Sigmoid colon (tissue), 7 donors: Measurements from ENCODE around the gene EPB41L4A. TPM values are rescaled to one million over a fixed set of nuclear protein-coding genes. Genes with fewer than 3 reads are reported as not detected.

ENCODE experiments used
- DNase-seq: peaks from one replicate; pipeline ENCODE4 v3.0.0-alpha.2; 2019
- H3K27ac ChIP-seq, 4 donors: fragments of 200-600 bp; sonication (generic); one replicate each; pipeline ENCODE4 v1.5.1; 2016 to 2019; ENCODE audit warnings: mild to moderate bottlenecking in 1 of 4
- H3K27me3 ChIP-seq, 3 donors: fragments of 200-600 bp; sonication (generic); one replicate each; pipeline ENCODE4 v1.5.1; 2019; ENCODE audit warnings: mild to moderate bottlenecking in 1 of 3
- H3K36me3 ChIP-seq, 4 donors: fragments of 200-600 bp; sonication (generic); one replicate each; pipeline ENCODE4 v1.5.1; 2016 to 2019
- H3K4me1 ChIP-seq, 4 donors: fragments of 200-600 bp; sonication (generic); one replicate each; pipeline ENCODE4 v1.5.1; 2017 to 2019
- H3K4me3 ChIP-seq, 4 donors: fragments of 200-600 bp; sonication (generic); one replicate each; pipeline ENCODE4 v1.5.1; 2017 to 2019; ENCODE audit warnings: mild to moderate bottlenecking in 2 of 4, moderate library complexity in 1 of 4
- H3K9me3 ChIP-seq, 4 donors: fragments of 200-600 bp in 3 of 4; sonication (generic) in 3 of 4; one replicate each; pipeline versions ENCODE4 v1.5.1 to v1.6.1; 2013 to 2019
- EP300 ChIP-seq, 4 donors: sonication (generic); formaldehyde crosslinking; IDR thresholded peaks; one replicate each; pipeline ENCODE4 v1.6.1; 2017; ENCODE audit warnings: antibody characterized with exemption in 4 of 4
- POLR2A ChIP-seq, 2 donors: fragments of 450-650 bp; IDR thresholded peaks; one replicate each; pipeline ENCODE4 v1.6.1; 2016; ENCODE audit warnings: antibody characterized with exemption in 2 of 2, mild to moderate bottlenecking in 2 of 2, moderate library complexity in 2 of 2
- POLR2AphosphoS5 ChIP-seq, 4 donors: sonication (generic); formaldehyde crosslinking; IDR thresholded peaks; one replicate each; pipeline ENCODE4 v1.6.1; 2017; ENCODE audit warnings: antibody characterized with exemption in 4 of 4
- WGBS, 2 donors: extraction: QIAGEN DNeasy Blood & Tissue Kit; methylation state at CpG; one replicate each; pipeline ENCODE4 v1.1.7; 2013; 5-methylcytosine and 5-hydroxymethylcytosine counted together
- intact Hi-C: fragments of 100-400 bp; cut with DNase I; formaldehyde crosslinking; loops from one replicate; pipeline ENCODE4 v1.15.1; 2023
- polyA plus RNA-seq, 3 donors: library from polyadenylated mRNA; stranded (reverse); fragments of 200-250 nt; gene quantifications; one replicate each; pipeline ENCODE4 v1.2.3, GENCODE V29; 2013
- total RNA-seq, 4 donors: library from RNA; depleted of rRNA; stranded (reverse); fragments of >200 nt; gene quantifications; one replicate each; pipeline ENCODE4 v1.1.0, GENCODE V29; 2016
- TF ChIP-seq, protein P1 (sequence below), 4 experiments: fragments of 450-650 bp in 3 of 4; fragments of 200-600 bp in 1 of 4; IDR thresholded peaks; one replicate each; pipeline ENCODE4 v1.5.1; 2016 to 2019; ENCODE audit warnings: antibody characterized with exemption in 4 of 4, mild to moderate bottlenecking in 3 of 4, moderate library complexity in 2 of 4
- donor health status: healthy with polysubstance abuse.
- donor health status: Bipolar disorder and iron deficiency.
- donor health status: healthy.

The EPB41L4A gene
- total and polyA plus RNA-seq, 7 donors, result 3.7 to 75.3 (median 4.8) TPM

DNA sequence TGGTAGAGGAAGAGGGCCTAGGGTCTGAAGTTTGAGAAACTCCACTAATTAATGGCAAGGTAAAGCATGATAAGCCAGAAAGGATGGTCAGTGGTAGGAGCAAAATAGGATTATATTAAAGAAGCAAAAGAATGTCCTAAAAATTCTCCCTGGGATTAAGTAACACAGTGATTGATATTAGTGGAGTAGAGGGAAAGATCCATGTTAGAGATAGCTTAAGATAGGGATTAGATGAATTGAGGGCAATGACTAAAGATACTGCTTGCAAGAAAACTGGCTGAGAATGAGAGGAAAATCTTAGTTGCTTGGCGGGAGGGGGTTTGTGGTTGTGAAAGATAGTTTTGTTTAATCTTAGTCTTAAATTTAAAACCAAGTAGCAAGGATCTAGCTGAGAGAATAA lies 255.6 kb downstream of the EPB41L4A start:
- Histone ChIP-seq H3K4me3 (no peak overlapping the region), H3K4me1 (peaks cover 0 to 27% (median 16%) of the 10 kb centered on the region in 4 donors), H3K36me3 (peaks cover 0 to 51% (median 11%) of the 10 kb centered on the region in 4 donors), H3K27me3 (no peaks in the 10 kb centered on the region), H3K9me3 (no peaks in the 10 kb centered on the region), H3K27ac (no peak overlapping the region)
- TF ChIP-seq POLR2AphosphoS5 (IDR thresholded peaks at IDR 0.05) (no peak), POLR2A (IDR thresholded peaks at IDR 0.05) (no peak), EP300 (IDR thresholded peaks at IDR 0.05) (no peak)
- TF ChIP-seq, protein P1, sequence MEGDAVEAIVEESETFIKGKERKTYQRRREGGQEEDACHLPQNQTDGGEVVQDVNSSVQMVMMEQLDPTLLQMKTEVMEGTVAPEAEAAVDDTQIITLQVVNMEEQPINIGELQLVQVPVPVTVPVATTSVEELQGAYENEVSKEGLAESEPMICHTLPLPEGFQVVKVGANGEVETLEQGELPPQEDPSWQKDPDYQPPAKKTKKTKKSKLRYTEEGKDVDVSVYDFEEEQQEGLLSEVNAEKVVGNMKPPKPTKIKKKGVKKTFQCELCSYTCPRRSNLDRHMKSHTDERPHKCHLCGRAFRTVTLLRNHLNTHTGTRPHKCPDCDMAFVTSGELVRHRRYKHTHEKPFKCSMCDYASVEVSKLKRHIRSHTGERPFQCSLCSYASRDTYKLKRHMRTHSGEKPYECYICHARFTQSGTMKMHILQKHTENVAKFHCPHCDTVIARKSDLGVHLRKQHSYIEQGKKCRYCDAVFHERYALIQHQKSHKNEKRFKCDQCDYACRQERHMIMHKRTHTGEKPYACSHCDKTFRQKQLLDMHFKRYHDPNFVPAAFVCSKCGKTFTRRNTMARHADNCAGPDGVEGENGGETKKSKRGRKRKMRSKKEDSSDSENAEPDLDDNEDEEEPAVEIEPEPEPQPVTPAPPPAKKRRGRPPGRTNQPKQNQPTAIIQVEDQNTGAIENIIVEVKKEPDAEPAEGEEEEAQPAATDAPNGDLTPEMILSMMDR (IDR thresholded peaks at IDR 0.05), result no peak
- DNase-seq, result no peak
- WGBS, 2 donors, result 90 to 92% methylated on average over 1 of the region's 1 CpG
- intact Hi-C loops, result loop anchor here (10.0 kb wide), 1 partner anchor 591 kb away; no protein-coding TSS in a partner anchor

DNA sequence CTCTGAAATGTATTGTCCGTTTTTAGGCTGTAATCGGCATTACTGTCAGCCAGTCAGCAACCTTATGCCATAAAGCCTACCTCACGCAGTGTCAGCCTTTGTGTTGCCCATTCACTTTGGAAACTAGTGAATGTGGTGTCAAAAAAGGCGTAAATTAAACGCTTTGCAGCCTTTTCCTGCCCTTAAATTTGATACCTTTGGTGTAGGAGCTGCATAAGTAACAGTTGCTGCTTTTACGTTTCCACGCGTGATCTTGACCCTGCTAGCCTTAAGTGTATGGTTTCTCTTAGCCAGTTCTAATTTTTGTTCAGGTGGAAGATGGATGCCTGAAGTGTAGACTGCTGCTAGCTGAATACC lies 257.7 kb downstream of the EPB41L4A start:
- no peaks in the 10 kb centered on the region for H3K27me3 ChIP-seq
- peak overlapping the region; percentile 71 to 91 (median 76) for H3K4me3 ChIP-seq
- 1% methylated on average over 8 of the region's 8 CpGs for whole genome bisulfite sequencing, 2 donors
- no peak for DNase-seq
- H3K9me3 ChIP-seq, result no peaks in the 10 kb centered on the region
- H3K27ac ChIP-seq, result peak overlapping the region; percentile 77 to 86 (median 80)
- H3K4me1 ChIP-seq, result peaks cover 0 to 27% (median 16%) of the 10 kb centered on the region in 4 donors
- TF ChIP-seq EP300 (IDR thresholded peaks at IDR 0.05) (no peak), POLR2AphosphoS5 (IDR thresholded peaks at IDR 0.05) (no peak), POLR2A (IDR thresholded peaks at IDR 0.05) (no peak)
- TF ChIP-seq, protein P1 (IDR thresholded peaks at IDR 0.05), result no peak
- H3K36me3 ChIP-seq, result peaks cover 0 to 37% (median 11%) of the 10 kb centered on the region in 4 donors
- intact Hi-C loops, result loop anchor here (10.0 kb wide), 1 partner anchor 593 kb away; no protein-coding TSS in a partner anchor

DNA sequence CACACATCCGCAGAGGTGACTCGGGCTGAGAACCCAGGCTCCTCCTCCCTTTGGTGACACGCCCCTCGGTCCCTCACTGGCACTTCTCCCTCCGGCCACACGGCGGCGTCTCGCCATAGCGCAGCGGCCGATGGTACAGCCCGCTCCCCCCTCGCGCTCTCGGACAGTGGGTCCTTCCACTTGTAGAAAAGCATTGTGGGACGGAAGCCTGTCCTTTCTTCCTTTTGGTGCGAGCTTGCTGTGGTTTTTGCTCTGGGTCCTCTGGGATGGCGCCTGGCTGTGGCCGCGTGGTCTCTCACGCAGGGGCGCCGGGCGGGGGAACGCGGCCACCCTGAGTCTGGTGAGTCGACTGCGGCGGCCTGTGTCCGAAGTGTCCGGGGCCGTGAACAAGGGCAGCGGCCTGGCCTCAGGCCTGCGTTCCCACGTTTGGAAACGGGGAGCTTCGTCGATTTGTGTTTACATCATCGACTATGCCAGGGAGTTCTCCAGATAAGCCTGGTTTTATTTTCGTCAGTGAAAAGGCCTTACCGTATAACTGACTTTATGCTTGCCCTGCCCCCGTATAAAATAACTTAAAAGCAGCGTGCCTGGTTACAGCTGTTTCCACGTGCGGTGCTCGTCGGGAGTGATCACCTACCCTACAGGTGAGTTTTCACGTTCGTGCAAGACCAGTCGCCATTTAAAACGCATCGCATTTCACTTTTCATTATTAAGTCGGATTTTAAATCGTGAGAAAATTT lies 258.3 kb downstream of the EPB41L4A start:
- H3K4me3 ChIP-seq, result peak overlapping the region; percentile 71 to 91 (median 76)
- WGBS, 2 donors, result 0 to 1% methylated on average over 55 of the region's 55 CpGs
- intact Hi-C loops, result loop anchor here (10.0 kb wide), 1 partner anchor 594 kb away; no protein-coding TSS in a partner anchor
- peak; percentile 95 for DNase-seq
- peaks cover 0 to 32% (median 11%) of the 10 kb centered on the region in 4 donors for H3K36me3 ChIP-seq
- TF ChIP-seq POLR2A (IDR thresholded peaks at IDR 0.05), result peak; percentile 72
- peak; percentile 93 to 97 (median 97) for TF ChIP-seq POLR2AphosphoS5 (IDR thresholded peaks at IDR 0.05)
- no peak for TF ChIP-seq EP300 (IDR thresholded peaks at IDR 0.05)
- TF ChIP-seq, protein P1 (IDR thresholded peaks at IDR 0.05), result peak; percentile 93 to 97 (median 96)
- peak overlapping the region; percentile 77 to 86 (median 80) for H3K27ac ChIP-seq
- no peaks in the 10 kb centered on the region for H3K9me3 ChIP-seq
- H3K27me3 ChIP-seq, result no peaks in the 10 kb centered on the region
- peaks cover 0 to 27% (median 16%) of the 10 kb centered on the region in 4 donors for H3K4me1 ChIP-seq

DNA sequence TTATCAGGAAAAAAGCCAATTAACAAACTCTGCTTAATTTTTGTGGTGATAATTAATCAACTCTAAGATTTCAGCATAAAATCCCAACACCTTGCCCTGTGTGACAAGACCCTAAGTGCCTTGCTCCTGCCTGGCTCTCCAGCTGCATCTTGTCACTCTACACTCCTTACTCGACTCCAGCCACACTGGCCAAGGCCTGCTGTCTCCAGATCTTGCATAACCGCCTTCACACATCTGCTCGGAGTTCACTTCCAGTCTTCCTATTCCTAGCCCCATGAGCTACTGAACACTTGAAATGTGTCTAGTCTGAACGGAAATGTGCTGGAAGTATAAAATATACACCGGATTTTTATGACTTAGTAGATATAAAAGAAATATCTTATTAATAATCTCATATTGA lies 259.6 kb downstream of the EPB41L4A start:
- WGBS, 2 donors, result 71 to 76% methylated on average over 5 of the region's 5 CpGs
- H3K4me1 ChIP-seq, result peaks cover 0 to 27% (median 16%) of the 10 kb centered on the region in 4 donors

More for the DNA sequence above, 259.6 kb downstream of the EPB41L4A start:
- H3K9me3 ChIP-seq, result no peaks in the 10 kb centered on the region
- no peak overlapping the region for H3K4me3 ChIP-seq
- peaks cover 0 to 23% (median 9%) of the 10 kb centered on the region in 4 donors for H3K36me3 ChIP-seq
- H3K27ac ChIP-seq, result peak overlapping the region in 1 of 4 donors; percentile 32
- peak; percentile 88 for DNase-seq
- H3K27me3 ChIP-seq, result no peaks in the 10 kb centered on the region
- TF ChIP-seq POLR2AphosphoS5 (IDR thresholded peaks at IDR 0.05) (peak in 3 of 4 donors; percentile 53 to 58 (median 54)), EP300 (IDR thresholded peaks at IDR 0.05) (no peak), POLR2A (IDR thresholded peaks at IDR 0.05) (no peak)
- TF ChIP-seq, protein P1 (IDR thresholded peaks at IDR 0.05), result no peak
- intact Hi-C loops, result no loop called here
